ENCODE results near the gene UCHL1.
"Not testable (repeated sequence)": the region's sequence is repeated elsewhere in the genome, so short reads cannot be mapped to it uniquely, and the experiment has no call there.

Gene UCHL1

GRCh38 chr4:41294445-41295062 lies 37.8 kb downstream of the UCHL1 start:
- DNase-seq: no peak

GRCh38 chr4:41296995-41297394 lies 40.3 kb downstream of the UCHL1 start:
- DNase-seq: no peak

- DNase-seq: no peak
Measured at GRCh38 chr4:41297832-41298231, 41.1 kb downstream of the UCHL1 start.

GRCh38 chr4:41299486-41299885 lies 42.8 kb downstream of the UCHL1 start:
- DNase-seq: no peak

- DNase-seq: no peak
Measured at GRCh38 chr4:41301137-41301536, 44.4 kb downstream of the UCHL1 start.

GRCh38 chr4:41303372-41304118 lies 46.8 kb downstream of the UCHL1 start:
- DNase-seq: no peak

GRCh38 chr4:41304221-41304620 lies 47.5 kb downstream of the UCHL1 start:
- no peak for DNase-seq

- no peak for DNase-seq
Measured at GRCh38 chr4:41305476-41305875, 48.7 kb downstream of the UCHL1 start.

- no peak for DNase-seq
Measured at GRCh38 chr4:41307638-41308037, 50.9 kb downstream of the UCHL1 start.

- no peak for DNase-seq
Measured at GRCh38 chr4:41308398-41308797, 51.7 kb downstream of the UCHL1 start.

GRCh38 chr4:41315426-41315825 lies 58.7 kb downstream of the UCHL1 start:
- DNase-seq: not testable (repeated sequence)

- DNase-seq: no peak
Measured at GRCh38 chr4:41315862-41316261, 59.1 kb downstream of the UCHL1 start.

All from NCI-H1930 (cell line).